Natural killer cell (primary cell): ENCODE data around the gene SURF2. TPM values are rescaled to one million over a fixed set of nuclear protein-coding genes. Genes with fewer than 3 reads are reported as not detected.
A peak's percentile ranks its signal among the peaks of the same experiment; 100 is the strongest.

Experiments
- ATAC-seq, 3 donors: fragments of 150-1000 bp in 2 of 3; fragments of 200-7000 bp in 1 of 3; cut with Tn5 transposase; 1 replicate in 1 of 3; 2 replicates in 2 of 3; pipeline ENCODE4 v1.10.0; 2021; ENCODE audit warnings: mild to moderate bottlenecking in 2 of 3, moderate library complexity in 2 of 3
- DNase-seq, 2 donors: peaks; one replicate each; pipeline versions ENCODE4 v3.0.0 to v3.0.0-alpha.2; 2013 to 2021; ENCODE audit warnings: mixed read lengths in 1 of 2
- H3K27ac ChIP-seq: one replicate; pipeline ENCODE4 v1.5.1; 2013; ENCODE audit warnings: mild to moderate bottlenecking, low read length
- H3K27me3 ChIP-seq: one replicate; pipeline ENCODE4 v1.6.1; 2013; ENCODE audit warnings: low read length; ENCODE audit not compliant: control insufficient read depth, insufficient read depth
- H3K36me3 ChIP-seq: one replicate; pipeline ENCODE4 v1.6.1; 2013; ENCODE audit warnings: low read length; ENCODE audit not compliant: control insufficient read depth, insufficient read depth
- H3K4me1 ChIP-seq: one replicate; pipeline ENCODE4 v1.6.1; 2013; ENCODE audit warnings: low read length; ENCODE audit not compliant: control insufficient read depth, insufficient read depth
- H3K4me3 ChIP-seq: one replicate; pipeline ENCODE4 v1.5.1; 2013; ENCODE audit warnings: low read length
- H3K9me3 ChIP-seq: one replicate; pipeline ENCODE4 v1.6.1; 2013; ENCODE audit warnings: low read length; ENCODE audit not compliant: control insufficient read depth, insufficient read depth
- H3K27ac Mint-ChIP-seq, 2 donors: one replicate each; pipeline ENCODE4 v1.8.0; 2022; ENCODE audit warnings: mild to moderate bottlenecking in 2 of 2, mixed read lengths in 2 of 2, moderate library complexity in 1 of 2
- H3K27me3 Mint-ChIP-seq, 2 donors: one replicate each; pipeline ENCODE4 v1.8.0; 2022; ENCODE audit warnings: low read depth in 2 of 2, mixed read lengths in 2 of 2
- H3K36me3 Mint-ChIP-seq: one replicate; pipeline ENCODE4 v1.8.0; 2022; ENCODE audit warnings: mixed read lengths
- H3K4me1 Mint-ChIP-seq, 2 donors: one replicate each; pipeline ENCODE4 v1.8.0; 2022; ENCODE audit warnings: mixed read lengths in 2 of 2
- H3K4me3 Mint-ChIP-seq: one replicate; pipeline ENCODE4 v1.8.0; 2022; ENCODE audit warnings: mild to moderate bottlenecking, moderate library complexity, mixed read lengths
- H3K9me3 Mint-ChIP-seq, 2 donors: one replicate each; pipeline ENCODE4 v1.8.0; 2022; ENCODE audit warnings: mixed read lengths in 2 of 2
- CTCF ChIP-seq: fragments of 200-600 bp; IDR thresholded peaks from one replicate; pipeline ENCODE4 v1.8.0; 2022; ENCODE audit warnings: antibody characterized with exemption
- WGBS: methylation state at CpG from one replicate; pipeline ENCODE4 v1.1.7; 2013; ENCODE audit warnings: missing lambda C conversion rate; ENCODE audit not compliant: insufficient coverage; 5-methylcytosine and 5-hydroxymethylcytosine counted together
- intact Hi-C: fragments of 100-400 bp; cut with micrococcal nuclease; formaldehyde crosslinking; loops from one replicate; pipeline ENCODE4 v1.14.2; 2022
- total RNA-seq, 4 donors: library from RNA; stranded (reverse); fragments of 120-200 nt in 1 of 4; gene quantifications; one replicate each; pipeline versions ENCODE4 v1.2.3 to v1.2.4, GENCODE V29; 2013 to 2022

The SURF2 gene
- total RNA-seq, 3 donors from 2014 or later (not counting 1 experiment from before 2014, with no cell fraction given), result 14.3 to 14.9 (median 14.7) TPM

GRCh38 chr9:133346021-133346785, 10.1 kb upstream of the SURF2 start:
- H3K4me3 Mint-ChIP-seq, result peak overlapping the region; percentile 85
- intact Hi-C loops, result no loop called here
- peaks cover 7% of the 10 kb centered on the region for H3K36me3 Mint-ChIP-seq
- Histone ChIP-seq H3K4me1 (peaks cover 53% of the 10 kb centered on the region), H3K27ac (no peak overlapping the region), H3K9me3 (no peaks in the 10 kb centered on the region), H3K36me3 (peaks cover 40% of the 10 kb centered on the region), H3K4me3 (no peak overlapping the region), H3K27me3 (no peaks in the 10 kb centered on the region)
- peaks cover 50 to 54% of the 10 kb centered on the region in 2 donors for H3K4me1 Mint-ChIP-seq
- DNase-seq, result no peak
- WGBS, result 91% methylated on average over 15 of the region's 15 CpGs
- ATAC-seq, result no peak
- TF ChIP-seq CTCF, result no peak
- H3K27me3 Mint-ChIP-seq, result no peaks in the 10 kb centered on the region
- peak overlapping the region in 1 of 2 donors; percentile 94 for H3K27ac Mint-ChIP-seq
- H3K9me3 Mint-ChIP-seq, result no peaks in the 10 kb centered on the region

GRCh38 chr9:133347515-133347984, 8.8 kb upstream of the SURF2 start:
- Mint-ChIP-seq H3K4me1 (peaks cover 38 to 40% of the 10 kb centered on the region in 2 donors), H3K27me3 (no peaks in the 10 kb centered on the region), H3K9me3 (no peaks in the 10 kb centered on the region), H3K36me3 (peaks cover 12% of the 10 kb centered on the region), H3K27ac (peak overlapping the region; percentile 94 to 95), H3K4me3 (peak overlapping the region; percentile 100)
- peak overlapping the region; percentile 75 for H3K27ac ChIP-seq
- intact Hi-C loops, result no loop called here
- no peak for TF ChIP-seq CTCF
- peak overlapping the region; percentile 76 for H3K4me3 ChIP-seq
- peaks cover 53% of the 10 kb centered on the region for H3K36me3 ChIP-seq
- H3K4me1 ChIP-seq, result peaks cover 40% of the 10 kb centered on the region
- DNase-seq (peak in 1 of 2 donors; percentile 79), ATAC-seq (peak; percentile 46 to 59 (median 53))
- no peaks in the 10 kb centered on the region for H3K9me3 ChIP-seq
- 0% methylated on average over 35 of the region's 41 CpGs for WGBS
- H3K27me3 ChIP-seq, result no peaks in the 10 kb centered on the region

DNA sequence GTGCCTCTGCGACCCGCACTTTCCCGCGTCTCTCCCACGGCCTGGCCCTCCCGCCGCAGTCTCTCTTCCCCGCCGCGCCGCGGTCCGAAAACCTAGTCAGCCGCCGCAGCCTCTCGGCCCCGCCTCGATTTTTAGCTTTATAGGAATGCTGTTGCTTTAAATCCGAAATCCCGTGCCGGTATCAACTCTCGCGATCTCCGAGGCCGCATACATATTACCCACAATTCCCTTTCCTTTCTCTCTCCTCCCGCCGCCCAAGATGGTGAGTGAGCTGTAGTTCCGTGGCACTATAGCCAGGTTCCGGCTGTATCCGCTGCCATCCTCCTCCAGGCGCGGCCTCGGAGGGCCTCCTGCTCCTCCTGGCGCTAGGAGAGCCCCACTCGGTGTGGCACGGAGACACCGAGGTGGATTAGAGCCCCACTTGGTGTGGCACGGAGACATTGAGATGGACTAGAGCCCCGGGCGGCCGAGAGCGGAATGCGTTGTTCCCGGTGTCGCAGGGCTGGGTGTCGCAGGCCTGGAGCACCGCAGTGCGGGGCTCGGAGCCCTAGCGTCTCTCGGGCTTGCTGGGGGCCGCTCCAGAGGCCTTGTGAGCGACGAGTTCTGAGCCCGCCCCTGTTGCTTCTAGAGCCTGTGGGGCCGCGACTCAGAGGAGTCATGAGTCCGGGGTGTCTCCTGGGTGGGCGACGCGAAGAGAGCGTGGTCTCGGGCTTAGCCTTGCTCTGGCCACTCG, 8.2 kb upstream of the SURF2 start, which contains the start of the genes MED22 and RPL7A:
MED22 (minus strand) TSS at position 147 of the 733 bp plus-strand sequence. CDS start 1,469 bp downstream, outside the sequence.
RPL7A (plus strand) TSS at position 234 of the 733 bp plus-strand sequence; CDS start at position 260, 26 bp downstream.
- intact Hi-C loops, result loop anchor here (1.0 kb wide), 2 partner anchors 12 to 28 kb away; partner anchors contain the start of genes STKLD1, SURF4 and SURF6
- H3K9me3 Mint-ChIP-seq, result no peaks in the 10 kb centered on the region
- H3K27ac Mint-ChIP-seq, result peak within 1 kb of the TSS; percentile 94 to 95
- Histone ChIP-seq H3K9me3 (no peaks in the 10 kb centered on the region), H3K27ac (peak within 1 kb of the TSS; percentile 75), H3K4me1 (peaks cover 35% of the 10 kb centered on the region), H3K36me3 (peaks cover 54% of the 10 kb centered on the region), H3K4me3 (peak within 1 kb of the TSS; percentile 76), H3K27me3 (no peaks in the 10 kb centered on the region)
- ATAC-seq, result peak; percentile 90 to 96 (median 93)
- peaks cover 42 to 44% of the 10 kb centered on the region in 2 donors for H3K4me1 Mint-ChIP-seq
- peaks cover 12% of the 10 kb centered on the region for H3K36me3 Mint-ChIP-seq
- TF ChIP-seq CTCF, result no peak
- DNase-seq, result peak; percentile 87 to 97
- under 1% methylated on average over 64 of the region's 64 CpGs for WGBS
- peak within 1 kb of the TSS; percentile 100 for H3K4me3 Mint-ChIP-seq
- H3K27me3 Mint-ChIP-seq, result no peaks in the 10 kb centered on the region
